ENCODE results near the gene FTL.
"Not testable (repeated sequence)": the region's sequence is repeated elsewhere in the genome, so short reads cannot be mapped to it uniquely, and the experiment has no call there.

FTL gene

DNA sequence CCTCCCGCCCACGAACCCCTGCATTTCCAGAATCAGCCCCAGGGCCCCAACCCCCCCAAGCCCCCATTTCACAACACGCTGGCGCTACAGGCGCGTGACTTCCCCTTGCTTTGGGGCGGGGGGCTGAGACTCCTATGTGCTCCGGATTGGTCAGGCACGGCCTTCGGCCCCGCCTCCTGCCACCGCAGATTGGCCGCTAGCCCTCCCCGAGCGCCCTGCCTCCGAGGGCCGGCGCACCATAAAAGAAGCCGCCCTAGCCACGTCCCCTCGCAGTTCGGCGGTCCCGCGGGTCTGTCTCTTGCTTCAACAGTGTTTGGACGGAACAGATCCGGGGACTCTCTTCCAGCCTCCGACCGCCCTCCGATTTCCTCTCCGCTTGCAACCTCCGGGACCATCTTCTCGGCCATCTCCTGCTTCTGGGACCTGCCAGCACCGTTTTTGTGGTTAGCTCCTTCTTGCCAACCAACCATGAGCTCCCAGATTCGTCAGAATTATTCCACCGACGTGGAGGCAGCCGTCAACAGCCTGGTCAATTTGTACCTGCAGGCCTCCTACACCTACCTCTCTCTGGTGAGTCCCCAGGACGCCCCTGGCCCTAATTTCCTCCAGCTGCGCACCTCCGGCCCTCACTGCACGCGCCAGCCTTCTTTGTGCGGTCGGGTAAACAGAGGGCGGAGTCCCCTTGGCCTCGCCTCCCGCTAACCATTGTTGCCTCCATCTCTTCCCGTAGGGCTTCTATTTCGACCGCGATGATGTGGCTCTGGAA is at the start of gene FTL:
FTL (plus strand) TSS at position 270 of the 766 bp plus-strand sequence; CDS start at position 469, 199 bp downstream.
- peak; percentile 98 for DNase-seq

DNA sequence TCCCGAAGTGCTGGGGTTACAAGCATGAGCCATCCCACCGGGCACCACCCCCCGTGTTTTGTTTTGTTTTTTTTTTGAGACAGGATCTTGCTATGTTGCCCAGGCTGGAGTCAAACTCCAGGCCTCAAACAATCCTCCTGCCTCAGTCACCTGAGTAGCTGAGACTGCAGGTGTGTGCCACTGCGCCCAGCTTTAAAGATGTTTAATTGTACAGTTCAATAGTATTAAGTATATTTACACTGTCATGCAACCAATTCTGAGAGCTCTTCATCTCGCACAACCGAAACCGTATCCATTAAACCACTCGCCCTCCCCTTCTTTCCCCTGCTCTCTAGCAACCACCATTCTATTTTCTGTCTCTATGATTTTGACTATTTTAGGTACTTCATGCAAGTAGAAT is 49.4 kb upstream of the FTL start:
- no peak for DNase-seq

DNA sequence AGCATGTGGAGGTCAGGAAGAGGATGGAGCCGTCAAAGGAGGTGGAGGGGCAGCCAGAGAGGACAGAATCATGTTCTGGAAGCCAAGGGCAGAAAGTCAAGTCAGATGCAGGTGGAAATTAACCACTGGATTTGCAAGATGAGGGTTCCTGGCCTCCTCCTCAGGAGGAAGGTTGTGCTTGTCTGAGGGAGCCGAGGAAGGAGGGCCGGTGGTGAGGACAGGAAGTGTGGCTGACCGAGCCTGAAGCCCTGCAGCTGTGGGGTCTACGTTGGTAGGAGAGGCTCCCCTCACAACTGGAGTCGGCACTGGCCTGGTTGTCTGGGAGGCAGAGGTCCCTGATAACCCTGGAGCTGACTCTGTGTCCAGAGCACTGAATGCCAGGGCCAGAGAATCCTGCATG is 47.0 kb upstream of the FTL start:
- no peak for DNase-seq

DNA sequence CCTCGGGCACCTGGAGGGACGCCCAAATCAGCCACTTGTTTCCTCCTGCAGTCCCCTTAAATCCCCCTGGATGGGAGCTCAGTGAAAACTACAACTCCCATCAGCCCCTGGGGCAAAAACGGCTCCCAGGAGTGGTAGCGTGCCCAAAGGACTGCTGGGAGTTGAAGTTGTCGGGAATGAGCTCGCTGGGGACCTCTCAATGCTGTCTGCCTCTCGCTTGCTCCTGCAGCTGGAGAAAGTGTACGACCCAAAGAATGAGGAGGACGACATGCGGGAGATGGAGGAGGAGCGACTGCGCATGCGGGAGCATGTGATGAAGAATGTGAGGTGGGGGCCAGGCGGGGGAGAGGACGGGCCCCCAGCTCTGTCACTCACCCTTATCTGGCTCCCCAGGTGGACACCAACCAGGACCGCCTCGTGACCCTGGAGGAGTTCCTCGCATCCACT is 46.3 kb upstream of the FTL start:
- DNase-seq = peak; percentile 30

DNA sequence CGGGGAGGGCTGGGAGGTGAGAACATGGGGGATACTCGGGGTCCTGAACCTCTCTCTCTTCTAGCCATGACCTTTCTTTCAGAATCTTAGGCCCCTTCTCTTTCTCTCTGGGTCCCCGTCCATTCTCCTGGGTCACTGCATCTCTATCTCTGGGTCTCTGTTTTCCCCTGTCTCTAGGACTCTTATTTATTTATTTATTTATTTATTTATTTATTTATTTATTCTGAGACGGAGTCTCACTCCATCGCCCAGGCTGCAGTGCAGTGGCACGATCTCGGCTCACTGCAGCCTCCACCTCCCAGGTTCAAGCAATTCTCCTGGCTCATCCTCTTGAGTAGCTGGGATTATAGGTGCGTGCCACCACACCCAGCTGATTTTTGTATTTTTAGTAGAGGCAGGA is 45.8 kb upstream of the FTL start:
- not testable (repeated sequence) for DNase-seq

DNA sequence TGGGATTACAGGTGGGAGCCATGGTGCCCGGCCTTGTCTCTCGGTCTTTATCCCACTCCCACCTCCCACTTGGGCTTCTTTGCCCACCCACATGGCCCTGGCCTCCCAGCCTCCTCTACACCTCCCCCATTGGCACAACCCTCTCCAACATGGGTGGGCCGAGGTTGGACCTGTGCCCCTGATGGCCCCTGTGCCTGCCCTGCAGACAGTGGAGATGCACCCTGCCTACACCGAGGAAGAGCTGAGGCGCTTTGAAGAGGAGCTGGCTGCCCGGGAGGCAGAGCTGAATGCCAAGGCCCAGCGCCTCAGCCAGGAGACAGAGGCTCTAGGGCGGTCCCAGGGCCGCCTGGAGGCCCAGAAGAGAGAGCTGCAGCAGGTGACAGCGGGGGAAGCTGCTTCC is 44.2 kb upstream of the FTL start:
- DNase-seq = no peak

DNA sequence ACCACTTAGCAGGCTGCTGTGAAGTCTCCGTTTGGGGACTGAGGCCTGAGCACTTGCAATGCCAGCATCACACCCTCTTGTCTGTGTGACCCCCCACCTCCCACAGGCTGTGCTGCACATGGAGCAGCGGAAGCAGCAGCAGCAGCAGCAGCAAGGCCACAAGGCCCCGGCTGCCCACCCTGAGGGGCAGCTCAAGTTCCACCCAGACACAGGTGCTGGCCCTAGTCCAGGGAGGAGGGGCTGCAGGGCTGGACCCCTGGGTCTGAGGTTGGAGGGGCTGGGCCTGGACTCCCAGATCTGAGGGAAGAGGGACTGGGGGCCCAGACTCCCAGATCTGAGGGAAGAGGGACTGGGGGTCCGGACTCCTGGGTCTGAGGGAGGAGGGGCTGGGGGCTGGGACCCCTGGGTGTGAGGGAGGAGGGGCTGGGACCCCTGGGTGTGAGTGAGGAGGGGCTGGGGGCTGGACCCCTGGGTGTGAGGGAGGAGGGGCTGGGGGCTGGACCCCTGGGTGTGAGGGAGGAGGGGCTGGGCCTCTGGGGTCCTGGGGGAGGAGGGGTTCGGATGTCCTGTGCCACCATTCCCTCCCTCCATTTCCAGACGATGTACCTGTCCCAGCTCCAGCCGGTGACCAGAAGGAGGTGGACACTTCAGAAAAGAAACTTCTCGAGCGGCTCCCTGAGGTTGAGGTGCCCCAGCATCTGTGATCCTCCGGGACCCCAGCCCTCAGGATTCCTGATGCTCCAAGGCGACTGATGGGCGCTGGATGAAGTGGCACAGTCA is 43.2 kb upstream of the FTL start:
- no peak for DNase-seq

DNA sequence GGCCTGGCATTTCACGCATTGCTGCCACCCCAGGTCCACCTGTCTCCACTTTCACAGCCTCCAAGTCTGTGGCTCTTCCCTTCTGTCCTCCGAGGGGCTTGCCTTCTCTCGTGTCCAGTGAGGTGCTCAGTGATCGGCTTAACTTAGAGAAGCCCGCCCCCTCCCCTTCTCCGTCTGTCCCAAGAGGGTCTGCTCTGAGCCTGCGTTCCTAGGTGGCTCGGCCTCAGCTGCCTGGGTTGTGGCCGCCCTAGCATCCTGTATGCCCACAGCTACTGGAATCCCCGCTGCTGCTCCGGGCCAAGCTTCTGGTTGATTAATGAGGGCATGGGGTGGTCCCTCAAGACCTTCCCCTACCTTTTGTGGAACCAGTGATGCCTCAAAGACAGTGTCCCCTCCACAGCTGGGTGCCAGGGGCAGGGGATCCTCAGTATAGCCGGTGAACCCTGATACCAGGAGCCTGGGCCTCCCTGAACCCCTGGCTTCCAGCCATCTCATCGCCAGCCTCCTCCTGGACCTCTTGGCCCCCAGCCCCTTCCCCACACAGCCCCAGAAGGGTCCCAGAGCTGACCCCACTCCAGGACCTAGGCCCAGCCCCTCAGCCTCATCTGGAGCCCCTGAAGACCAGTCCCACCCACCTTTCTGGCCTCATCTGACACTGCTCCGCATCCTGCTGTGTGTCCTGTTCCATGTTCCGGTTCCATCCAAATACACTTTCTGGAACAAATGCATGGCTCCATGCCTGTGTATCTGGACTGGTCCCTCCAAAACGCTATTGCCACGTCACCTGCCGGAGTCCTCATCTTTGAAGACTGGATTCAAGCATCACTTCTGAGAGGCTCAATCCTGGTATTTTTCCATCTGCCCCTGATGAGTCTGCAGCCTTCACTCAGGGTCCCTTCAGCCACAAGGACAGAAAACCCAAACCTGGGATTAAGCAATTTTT is 42.3 kb upstream of the FTL start:
- no peak for DNase-seq

DNA sequence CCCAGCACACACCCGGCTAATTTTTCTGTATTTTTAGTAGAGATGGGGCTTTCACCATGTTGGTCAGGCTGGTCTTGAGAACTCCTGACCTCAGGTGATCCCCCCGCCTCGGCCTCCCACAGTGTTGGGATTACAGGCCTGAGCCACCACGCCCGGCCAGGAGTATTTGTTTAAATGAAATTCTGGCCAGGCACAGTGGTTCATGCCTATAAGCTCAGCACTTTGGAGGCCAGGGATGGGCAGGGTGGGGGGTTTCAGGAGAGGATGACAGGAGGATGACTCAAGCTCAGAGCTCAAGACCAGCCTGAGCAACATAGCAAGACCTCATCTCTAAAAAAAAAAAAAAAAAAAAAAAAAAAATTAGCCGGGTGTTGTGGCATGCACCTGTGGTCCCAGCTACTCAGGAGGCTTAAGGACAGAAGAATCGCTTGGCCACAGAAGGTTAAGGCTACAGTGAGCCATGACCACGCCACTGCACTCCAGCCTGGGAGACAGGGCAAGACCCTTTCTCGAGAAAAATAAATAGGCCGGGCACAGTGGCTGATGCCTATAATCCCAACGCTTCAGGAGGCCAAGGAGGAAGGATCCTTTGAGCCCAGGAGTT is 39.8 kb upstream of the FTL start:
- DNase-seq = no peak

DNA sequence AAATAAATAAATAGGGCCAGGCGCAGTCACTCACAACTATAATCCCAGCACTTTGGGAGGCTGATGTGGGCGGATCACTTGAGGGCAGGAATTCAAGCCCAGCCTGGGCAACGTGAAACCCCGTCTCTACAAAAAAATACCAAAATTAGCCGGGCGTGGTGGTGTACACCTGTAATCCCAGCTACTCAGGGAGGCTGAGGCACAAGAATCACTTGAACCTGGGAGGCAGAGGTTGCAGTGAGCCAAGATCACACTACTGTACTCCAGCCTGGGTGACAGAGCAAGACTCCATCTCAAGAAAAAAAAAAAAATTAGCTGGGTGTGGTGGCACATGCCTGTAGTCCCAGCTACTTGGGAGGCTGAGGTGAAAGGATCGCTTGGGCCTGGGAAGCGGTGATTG is 39.2 kb upstream of the FTL start:
- DNase-seq = not testable (repeated sequence)

DNA sequence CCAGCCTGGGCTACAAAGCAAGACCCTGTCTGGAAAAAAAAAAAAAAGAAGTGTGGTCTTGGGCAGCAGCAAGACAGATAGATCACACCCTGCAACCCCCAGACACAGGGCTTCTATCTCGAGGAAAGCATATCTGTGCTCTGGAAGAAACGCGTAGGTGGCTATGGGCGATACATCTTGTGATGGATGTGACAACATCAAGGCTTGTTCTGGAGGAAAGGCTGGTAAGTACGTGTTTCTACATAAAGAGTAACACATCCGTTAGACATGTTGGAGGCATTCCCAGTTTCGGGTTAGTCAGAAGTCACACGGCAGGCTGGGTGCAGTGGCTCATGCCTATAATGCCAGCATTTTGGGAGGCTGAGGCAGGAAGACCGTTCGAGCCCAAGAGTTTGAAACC is 38.2 kb upstream of the FTL start:
- peak; percentile 23 for DNase-seq

DNA sequence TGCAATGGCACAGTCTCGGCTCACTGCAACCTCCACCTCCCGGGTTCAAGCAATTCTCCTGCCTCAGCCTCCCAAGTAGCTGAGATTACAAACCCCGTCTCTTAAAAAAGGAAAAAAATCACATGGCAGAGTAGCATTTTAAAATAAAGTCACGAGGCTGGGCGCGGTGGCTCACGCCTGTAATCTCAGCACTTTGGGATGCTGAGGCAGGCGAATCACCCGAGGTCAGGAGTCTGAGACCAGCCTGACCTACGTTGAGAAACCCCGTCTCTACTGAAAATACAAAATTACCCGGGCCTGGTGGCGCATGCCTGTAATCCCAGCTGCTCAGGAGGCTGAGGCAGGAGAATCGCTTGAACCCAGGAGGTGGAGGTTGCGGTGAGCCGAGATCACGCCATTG is 37.4 kb upstream of the FTL start:
- not testable (repeated sequence) for DNase-seq

DNA sequence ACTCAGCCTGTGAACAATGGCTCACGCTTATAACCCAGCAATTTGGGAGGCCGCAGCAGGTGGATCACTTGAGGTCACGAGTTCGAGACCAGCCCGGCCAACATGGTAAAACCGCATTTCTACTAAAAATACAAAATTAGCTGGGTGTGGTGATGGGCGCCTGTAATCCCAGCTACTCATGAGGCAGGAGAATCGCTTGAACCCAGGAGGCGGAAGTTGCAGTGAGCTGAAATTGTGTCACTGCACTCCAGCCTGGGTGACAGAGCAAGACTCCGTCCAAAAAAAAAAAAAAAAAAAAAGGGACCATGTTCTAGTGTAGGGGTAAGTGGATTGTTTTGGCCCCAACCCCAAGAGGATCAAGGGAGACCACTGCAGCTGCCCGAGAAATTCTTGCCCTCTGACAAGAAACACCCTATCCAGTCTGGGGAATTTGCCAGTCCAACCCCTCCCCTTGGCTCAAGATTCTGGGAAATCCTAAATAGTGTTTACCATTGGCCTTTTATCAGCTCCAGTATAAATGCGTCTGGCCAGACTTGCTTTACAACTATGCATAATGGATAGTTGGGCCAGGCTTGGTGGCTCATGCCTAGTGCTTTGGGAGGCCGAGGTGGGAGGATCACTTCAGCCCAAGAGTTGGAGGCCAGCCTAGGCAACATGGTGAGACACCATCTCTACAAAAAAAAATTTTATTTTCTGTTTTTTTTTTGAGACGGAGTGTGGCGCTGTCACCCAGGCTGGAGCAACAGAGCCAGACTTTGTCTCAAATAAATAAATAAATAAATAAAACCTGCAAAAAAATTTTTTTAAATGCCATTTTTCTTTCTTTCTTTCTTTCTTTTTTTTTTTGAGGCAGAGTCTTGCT is 36.7 kb upstream of the FTL start:
- DNase-seq = no peak

DNA sequence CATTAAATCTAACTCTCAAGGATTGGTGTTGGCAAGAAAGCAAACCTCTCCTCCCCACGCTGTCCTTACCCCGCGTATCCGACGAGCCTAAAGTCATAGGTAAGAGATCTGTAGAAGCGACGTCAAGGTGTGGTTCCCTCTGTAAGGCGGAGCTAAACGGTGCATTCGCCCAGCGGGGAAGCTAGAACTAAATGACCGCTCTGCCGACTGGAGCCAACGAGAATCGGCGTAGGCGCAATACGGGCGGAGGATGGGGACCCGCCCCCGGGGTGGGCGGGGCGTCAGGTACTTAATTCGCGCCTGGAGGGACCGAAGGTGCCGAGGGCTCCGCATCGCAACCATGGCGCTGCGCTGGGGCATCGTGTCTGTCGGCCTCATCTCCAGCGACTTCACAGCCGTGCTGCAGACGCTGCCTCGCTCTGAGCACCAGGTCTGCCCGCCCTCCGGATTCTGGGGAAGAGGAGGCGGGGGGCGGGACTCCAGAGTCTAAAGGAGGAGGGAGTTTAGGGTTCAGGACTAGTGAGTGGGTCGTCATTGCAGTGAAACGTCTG is 31.7 kb upstream of the FTL start, which contains the start of gene DHDH:
DHDH (plus strand) TSS at position 318 of the 551 bp plus-strand sequence; CDS start at position 341, 23 bp downstream.
- peak; percentile 79 for DNase-seq

DNA sequence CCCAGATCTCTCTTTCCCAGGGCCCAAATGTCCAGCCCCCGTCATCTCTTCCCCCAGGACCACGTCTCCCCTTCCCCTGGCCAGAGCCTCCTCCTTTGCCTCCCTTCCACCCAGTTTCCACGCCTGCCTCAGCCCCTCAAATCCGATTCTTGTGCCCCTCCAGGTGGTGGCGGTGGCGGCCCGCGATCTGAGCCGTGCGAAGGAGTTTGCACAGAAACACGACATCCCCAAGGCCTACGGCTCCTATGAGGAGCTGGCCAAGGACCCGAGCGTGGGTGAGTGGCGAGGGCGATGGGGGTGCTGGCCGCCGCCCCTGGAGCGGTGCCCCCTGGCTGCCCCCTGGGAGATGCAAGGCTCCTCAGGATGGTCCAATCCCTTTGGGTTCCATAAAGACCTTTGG is 30.3 kb upstream of the FTL start:
- no peak for DNase-seq

DNA sequence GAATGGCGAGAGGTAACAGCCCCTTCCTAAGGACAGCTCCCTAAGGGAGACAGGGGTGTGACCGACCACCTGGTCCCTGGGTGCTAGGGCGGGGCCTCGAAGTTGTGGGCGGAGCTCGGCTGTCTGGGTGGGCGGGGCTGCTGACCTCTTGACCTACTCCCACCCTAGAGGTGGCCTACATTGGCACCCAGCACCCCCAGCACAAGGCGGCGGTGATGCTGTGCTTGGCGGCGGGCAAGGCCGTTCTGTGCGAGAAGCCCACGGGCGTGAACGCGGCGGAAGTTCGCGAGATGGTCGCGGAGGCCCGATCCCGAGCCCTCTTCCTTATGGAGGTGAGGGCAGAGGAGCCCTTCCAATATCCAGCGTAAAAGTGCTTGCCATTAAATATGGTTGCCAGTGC is 29.2 kb upstream of the FTL start:
- DNase-seq = no peak

DNA sequence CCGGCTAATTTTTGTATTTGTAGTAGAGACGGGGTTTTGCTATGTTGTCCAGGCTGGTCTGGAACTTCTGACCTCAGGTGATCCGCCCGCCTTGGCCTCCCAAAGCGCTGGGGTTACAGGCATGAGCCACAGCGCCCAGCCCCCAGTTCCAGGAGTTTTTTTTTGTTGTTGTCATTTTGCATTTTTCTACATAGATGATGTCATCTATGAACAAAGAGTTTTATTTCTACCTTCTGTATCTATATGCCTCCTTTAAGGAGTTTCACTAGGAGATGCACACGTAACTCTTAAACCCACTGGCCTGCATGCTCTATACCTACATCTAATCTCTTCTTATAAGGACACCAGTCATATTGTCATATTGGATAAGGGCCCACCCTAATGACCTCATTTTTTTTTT is 26.9 kb upstream of the FTL start:
- no peak for DNase-seq

DNA sequence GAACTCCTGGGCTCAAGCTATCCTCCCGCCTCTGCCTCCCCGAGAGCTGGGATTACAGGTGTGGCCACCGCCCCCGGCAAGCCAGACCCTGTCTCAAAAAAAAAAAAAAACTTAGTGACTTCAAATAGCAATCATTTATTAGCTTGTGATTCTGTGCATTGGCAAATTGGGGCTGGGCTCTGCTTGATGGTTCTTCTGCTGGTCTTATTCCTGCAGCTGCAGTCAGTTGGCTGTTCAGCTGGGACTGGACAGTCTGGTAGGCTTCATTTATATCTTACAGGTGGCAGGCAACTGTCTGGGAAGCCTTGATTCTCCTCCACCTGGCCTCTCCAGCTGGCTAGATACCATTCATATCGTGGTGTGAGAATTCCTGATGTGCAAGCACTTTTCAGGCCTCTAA is 24.2 kb upstream of the FTL start:
- no peak for DNase-seq

DNA sequence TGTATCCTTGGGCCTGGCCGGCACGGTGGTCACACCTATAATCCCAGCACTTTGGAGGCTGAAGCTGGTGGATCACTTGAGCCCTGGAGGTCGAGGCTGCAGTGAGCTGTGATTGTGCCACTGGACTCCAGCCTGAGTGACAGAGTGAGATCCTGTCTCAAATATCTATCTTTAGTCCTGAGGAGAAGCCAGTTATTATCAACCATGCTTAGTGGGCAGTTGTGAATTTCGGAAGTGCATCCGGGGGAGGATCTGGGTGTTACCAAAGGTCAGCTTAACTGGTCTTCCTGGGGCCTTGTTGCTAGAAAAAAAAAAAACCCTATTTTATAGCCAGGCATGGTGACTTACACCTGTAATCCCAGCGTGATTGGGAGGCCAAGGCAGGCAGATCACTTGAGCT is 22.0 kb upstream of the FTL start:
- DNase-seq = no peak

DNA sequence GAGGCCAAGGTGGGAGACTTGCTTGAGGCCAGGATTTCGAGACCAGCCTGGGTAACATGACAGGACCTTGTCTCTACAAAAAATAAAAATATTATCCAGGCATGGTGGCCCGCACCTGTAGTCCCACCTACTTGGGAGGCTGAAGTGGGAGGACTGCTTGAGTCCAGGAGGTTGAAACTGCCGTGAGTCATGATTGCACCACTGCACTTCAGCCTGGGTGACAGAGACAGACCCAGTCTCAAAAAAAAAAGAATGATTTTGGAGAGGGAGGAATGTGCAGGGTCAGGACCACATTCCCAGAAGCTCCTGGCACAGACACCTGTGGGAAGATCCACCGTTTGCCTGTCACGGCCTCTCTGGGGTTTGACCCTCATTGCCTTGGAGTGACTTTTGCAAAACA is 19.7 kb upstream of the FTL start:
- no peak for DNase-seq

DNA sequence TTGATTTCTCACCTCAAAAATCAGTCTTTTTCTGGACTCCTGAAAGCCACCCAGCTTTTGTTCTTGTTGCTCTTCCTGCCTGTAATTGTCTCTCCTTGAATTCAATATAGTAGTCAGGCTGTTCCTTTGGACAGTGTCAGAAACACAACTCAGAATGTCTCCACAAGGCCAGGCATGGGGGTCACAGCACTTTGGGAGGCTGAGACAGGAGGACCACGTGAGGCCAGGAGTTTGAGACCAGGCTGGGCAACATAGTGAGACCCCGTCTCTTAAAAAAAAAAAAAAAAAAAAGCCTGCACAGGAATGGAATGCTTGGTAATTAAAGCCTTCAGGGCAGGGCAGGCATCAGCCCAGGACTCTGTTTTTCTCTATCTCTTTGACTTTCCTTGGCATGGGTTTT is 19.3 kb upstream of the FTL start:
- DNase-seq = no peak
